PC-9 (cell line): ENCODE results near the gene FAH. TPM values are rescaled to one million over a fixed set of nuclear protein-coding genes. Genes with fewer than 3 reads are reported as not detected.

ENCODE experiments used
- BruUV-seq: library from RNA; stranded (reverse); fragments of 400-500 nt; replicated peaks from 2 replicates; lab custom pipeline; 2021; lab: Mats Ljungman, UMichigan
- CTCF ChIA-PET: fragments of 300-600 bp; sonication (Branson Sonifier 250); formaldehyde crosslinking; loops from one replicate; lab custom pipeline; 2022; ENCODE audit warnings: antibody characterized with exemption; lab: Charles Lee
- POLR2A ChIA-PET: fragments of 300-600 bp; sonication (Branson Sonifier 250); formaldehyde crosslinking; loops from one replicate; lab custom pipeline; 2022; ENCODE audit warnings: antibody characterized with exemption; ENCODE audit not compliant: unreplicated experiment; lab: Charles Lee
- DNase-seq, 2 experiments: peaks; one replicate each; pipeline versions ENCODE4 v3.0.0 to v3.0.0-alpha.2; 2015 to 2022; ENCODE audit warnings: mixed read lengths in 1 of 2
- H2AFZ ChIP-seq: fragments of 200-600 bp; sonication (generic); 2 replicates; pipeline ENCODE4 v1.8.1; 2017; ENCODE audit warnings: antibody characterized with exemption
- H3F3A ChIP-seq: fragments of 200-600 bp; sonication (generic); 2 replicates; pipeline ENCODE4 v1.8.1; 2017; ENCODE audit warnings: antibody characterized with exemption, mild to moderate bottlenecking, low read depth; ENCODE audit not compliant: insufficient read depth
- H3K27ac ChIP-seq: fragments of 200-600 bp; sonication (generic); 2 replicates; pipeline ENCODE4 v1.6.1; 2016; ENCODE audit warnings: mixed run types
- H3K27me3 ChIP-seq: fragments of 200-600 bp; sonication (generic); 2 replicates; pipeline ENCODE4 v1.6.1; 2016; ENCODE audit warnings: low read depth, mixed run types; ENCODE audit not compliant: insufficient read depth
- H3K36me3 ChIP-seq: fragments of 200-600 bp; sonication (generic); 2 replicates; pipeline ENCODE4 v1.6.1; 2016; ENCODE audit warnings: low read depth, mixed run types
- H3K4me1 ChIP-seq: fragments of 200-600 bp; sonication (generic); replicated peaks from 2 replicates; pipeline ENCODE4 v1.6.1; 2016; ENCODE audit warnings: mixed run types; ENCODE audit not compliant: insufficient read depth
- H3K4me2 ChIP-seq: fragments of 200-600 bp; sonication (generic); 2 replicates; pipeline ENCODE4 v1.6.1; 2017; ENCODE audit warnings: mixed run types
- H3K4me3 ChIP-seq: fragments of 200-600 bp; sonication (generic); 2 replicates; pipeline ENCODE4 v1.6.1; 2016; ENCODE audit warnings: mixed run types
- H3K79me2 ChIP-seq: fragments of 200-600 bp; sonication (generic); 2 replicates; pipeline ENCODE4 v1.6.1; 2017; ENCODE audit warnings: low read depth, mixed run types
- H3K9me2 ChIP-seq: fragments of 200-600 bp; sonication (generic); 2 replicates; pipeline ENCODE4 v1.8.1; 2017; ENCODE audit warnings: mild to moderate bottlenecking; ENCODE audit not compliant: insufficient read depth
- H3K9me3 ChIP-seq: fragments of 200-600 bp; sonication (generic); 2 replicates; pipeline ENCODE4 v1.8.1; 2016; ENCODE audit warnings: low read depth; ENCODE audit not compliant: insufficient read depth
- H4K20me1 ChIP-seq: fragments of 200-600 bp; sonication (generic); 2 replicates; pipeline ENCODE4 v1.8.1; 2017; ENCODE audit not compliant: insufficient read depth
- CTCF ChIP-seq: fragments of 200-600 bp; sonication (generic); conservative IDR thresholded peaks from 2 replicates; pipeline ENCODE4 v1.6.1; 2017; ENCODE audit warnings: mixed run types, antibody characterized with exemption, mild to moderate bottlenecking, moderate library complexity
- EZH2 ChIP-seq: fragments of 200-600 bp; sonication (generic); IDR thresholded peaks from 2 replicates; pipeline ENCODE4 v1.8.0; 2017; ENCODE audit warnings: antibody characterized with exemption, low read depth
- intact Hi-C: fragments of 100-400 bp; cut with micrococcal nuclease; formaldehyde crosslinking; loops from one replicate; pipeline ENCODE4 v1.10.0; 2022; ENCODE audit not compliant: unreplicated experiment
- total RNA-seq: library from RNA; stranded (reverse); gene quantifications from 2 replicates; pipeline ENCODE4 v1.2.3, GENCODE V29; 2021

Gene FAH
- total RNA-seq, 1 experiment from 2014 or later = 75.5 TPM

- ChIA-PET CTCF (no interaction called here), POLR2A (no interaction called here)
- no peaks in the 10 kb centered on the region for H3K9me2 ChIP-seq
- intact Hi-C loops = no loop called here
- no TSS peak for BruUV-seq
- no peak for DNase-seq
- H3K4me3 ChIP-seq = no peak overlapping the region
- no peaks in the 10 kb centered on the region for H3K9me3 ChIP-seq
- TF ChIP-seq CTCF (no peak), EZH2 (no peak)
- peaks cover 92% of the 10 kb centered on the region for H3K79me2 ChIP-seq
- H3K27ac ChIP-seq = no peak overlapping the region
- H2AFZ ChIP-seq = no peak overlapping the region
- no peaks in the 10 kb centered on the region for H3K36me3 ChIP-seq
- H3K4me1 ChIP-seq = peaks cover 39% of the 10 kb centered on the region
- no peak overlapping the region for H3K4me2 ChIP-seq
- no peaks in the 10 kb centered on the region for H3K27me3 ChIP-seq
- H4K20me1 ChIP-seq = peaks cover 29% of the 10 kb centered on the region
- peaks cover 35% of the 10 kb centered on the region for H3F3A ChIP-seq
Measured at GRCh38 chr15:80107774-80108173, 45.0 kb upstream of the FAH start.

GRCh38 chr15:80109388-80109787 is 43.4 kb upstream of the FAH start:
- H4K20me1 ChIP-seq = peaks cover 33% of the 10 kb centered on the region
- no peak overlapping the region for H3K4me3 ChIP-seq
- no peak overlapping the region for H3K27ac ChIP-seq
- TF ChIP-seq CTCF (no peak), EZH2 (no peak)
- peaks cover 33% of the 10 kb centered on the region for H3K4me1 ChIP-seq
- H3K79me2 ChIP-seq = peaks cover 91% of the 10 kb centered on the region
- H3K4me2 ChIP-seq = no peak overlapping the region
- H3K9me2 ChIP-seq = no peaks in the 10 kb centered on the region
- ChIA-PET CTCF (no interaction called here), POLR2A (no interaction called here)
- H3F3A ChIP-seq = peaks cover 27% of the 10 kb centered on the region
- DNase-seq = no peak
- H3K9me3 ChIP-seq = no peaks in the 10 kb centered on the region
- no peaks in the 10 kb centered on the region for H3K36me3 ChIP-seq
- intact Hi-C loops = no loop called here
- no peak overlapping the region for H2AFZ ChIP-seq
- BruUV-seq = no TSS peak
- no peaks in the 10 kb centered on the region for H3K27me3 ChIP-seq

GRCh38 chr15:80110920-80111319 is 41.9 kb upstream of the FAH start:
- no peak overlapping the region for H3K27ac ChIP-seq
- DNase-seq = no peak
- H3K79me2 ChIP-seq = peaks cover 95% of the 10 kb centered on the region
- peaks cover 19% of the 10 kb centered on the region for H3F3A ChIP-seq
- H3K9me3 ChIP-seq = no peaks in the 10 kb centered on the region
- no peak overlapping the region for H3K4me3 ChIP-seq
- H3K9me2 ChIP-seq = no peaks in the 10 kb centered on the region
- no peak overlapping the region for H3K4me2 ChIP-seq
- TF ChIP-seq CTCF (no peak), EZH2 (no peak)
- H4K20me1 ChIP-seq = peaks cover 35% of the 10 kb centered on the region
- POLR2A ChIA-PET = no interaction called here
- peaks cover 19% of the 10 kb centered on the region for H3K4me1 ChIP-seq
- CTCF ChIA-PET = no interaction called here
- no peaks in the 10 kb centered on the region for H3K36me3 ChIP-seq
- H3K27me3 ChIP-seq = no peaks in the 10 kb centered on the region
- no TSS peak for BruUV-seq
- no peak overlapping the region for H2AFZ ChIP-seq
- intact Hi-C loops = loop anchor here (5.0 kb wide), 1 partner anchor 39 kb away; no protein-coding TSS in a partner anchor
